CD4-positive, alpha-beta memory T cell (primary cell): ENCODE data around the gene SCYL2. TPM values are rescaled to one million over a fixed set of nuclear protein-coding genes. Genes with fewer than 3 reads are reported as not detected.
"Not testable (repeated sequence)": the region's sequence is repeated elsewhere in the genome, so short reads cannot be mapped to it uniquely, and the experiment has no call there.

Experiments used
- CTCF ChIA-PET: fragments of 350-600 bp; sonication (Branson Sonifier 250); formaldehyde crosslinking; loops from one replicate; lab custom pipeline; 2021; ENCODE audit warnings: inconsistent platforms; ENCODE audit not compliant: partially characterized antibody; lab: Charles Lee
- POLR2A ChIA-PET: fragments of 350-600 bp; sonication (Branson Sonifier 250); formaldehyde crosslinking; loops from one replicate; lab custom pipeline; 2021; ENCODE audit not compliant: partially characterized antibody; lab: Charles Lee
- DNase-seq, 5 donors: peaks; one replicate each; pipeline versions ENCODE4 v3.0.0 to v3.0.0-alpha.2; 2020 to 2022; ENCODE audit warnings: mixed read lengths in 1 of 5
- H3K27ac ChIP-seq: one replicate; pipeline ENCODE4 v1.7.0; 2013; ENCODE audit warnings: low read depth, low read length
- H3K27me3 ChIP-seq: 2 replicates; pipeline ENCODE4 v1.7.0; 2013; ENCODE audit warnings: mild to moderate bottlenecking, low read length, moderate library complexity; ENCODE audit not compliant: insufficient read depth
- H3K36me3 ChIP-seq: 2 replicates; pipeline ENCODE4 v1.7.0; 2013; ENCODE audit warnings: mild to moderate bottlenecking, low read length, moderate library complexity; ENCODE audit not compliant: insufficient read depth
- H3K4me1 ChIP-seq: 2 replicates; pipeline ENCODE4 v1.7.0; 2013; ENCODE audit warnings: mild to moderate bottlenecking, low read length, moderate library complexity; ENCODE audit not compliant: insufficient read depth
- H3K4me3 ChIP-seq, 2 donors: one replicate each; pipeline ENCODE4 v1.7.0; 2013; ENCODE audit warnings: low read length in 2 of 2, mild to moderate bottlenecking in 1 of 2
- H3K9me3 ChIP-seq, 2 donors: one replicate each; pipeline ENCODE4 v1.7.0; 2013; ENCODE audit warnings: low read length in 2 of 2, control low read depth in 1 of 2; ENCODE audit not compliant: control insufficient read depth in 1 of 2
- H3K27ac Mint-ChIP-seq, 7 donors: one replicate each; pipeline ENCODE4 v1.8.0; 2020 to 2021; ENCODE audit warnings: mixed read lengths in 7 of 7, mild to moderate bottlenecking in 6 of 7, inconsistent platforms in 3 of 7, moderate library complexity in 3 of 7
- H3K27me3 Mint-ChIP-seq, 2 donors: one replicate each; pipeline ENCODE4 v1.8.0; 2020 to 2021; ENCODE audit warnings: mixed read lengths in 2 of 2
- H3K36me3 Mint-ChIP-seq, 2 donors: one replicate each; pipeline ENCODE4 v1.8.0; 2020 to 2021; ENCODE audit warnings: mixed read lengths in 2 of 2, inconsistent platforms in 1 of 2, mild to moderate bottlenecking in 1 of 2
- H3K4me1 Mint-ChIP-seq, 4 donors: one replicate each; pipeline ENCODE4 v1.8.0; 2020 to 2021; ENCODE audit warnings: mixed read lengths in 4 of 4, mild to moderate bottlenecking in 1 of 4
- H3K4me3 Mint-ChIP-seq, 8 donors: one replicate each; pipeline ENCODE4 v1.8.0; 2020 to 2021; ENCODE audit warnings: mixed read lengths in 8 of 8, mild to moderate bottlenecking in 7 of 8, moderate library complexity in 6 of 8, inconsistent platforms in 3 of 8
- H3K9me3 Mint-ChIP-seq, 8 donors: one replicate each; pipeline ENCODE4 v1.8.0; 2020 to 2021; ENCODE audit warnings: mixed read lengths in 8 of 8, mild to moderate bottlenecking in 5 of 8, inconsistent platforms in 3 of 8, moderate library complexity in 1 of 8
- intact Hi-C: fragments of 100-400 bp; cut with micrococcal nuclease; formaldehyde crosslinking; loops from one replicate; pipeline ENCODE4 v1.15.1; 2023
- polyA plus RNA-seq, 2 donors: library from polyadenylated mRNA; unstranded; fragments of 300-500 nt; fragmentation: Illumina TruSeq; gene quantifications; one replicate each; pipeline ENCODE4 v1.2.3, GENCODE V29; 2021
- total RNA-seq, 2 experiments: library from RNA; stranded (reverse); gene quantifications; one replicate each; pipeline ENCODE4 v1.2.3, GENCODE V29; 2021

Gene SCYL2
- total and polyA plus RNA-seq, 4 experiments from 2014 or later: 19.2 to 52.5 (median 33.6) TPM

GRCh38 chr12:100229036-100229635 lies 37.8 kb upstream of the SCYL2 start:
- no peak overlapping the region for H3K4me3 ChIP-seq
- H3K36me3 ChIP-seq: peaks cover 13% of the 10 kb centered on the region
- CTCF ChIA-PET: interaction anchor here (0.7 to 1.9 kb wide), 8 partner anchors 18 to 1533 kb away, joined by 3 to 6 read pairs (median 4); no protein-coding TSS in a partner anchor
- intact Hi-C loops: no loop called here
- no peaks in the 10 kb centered on the region for H3K27me3 ChIP-seq
- Mint-ChIP-seq H3K27ac (peak overlapping the region in 2 of 7 donors; percentile 29 to 48), H3K4me3 (no peak overlapping the region), H3K27me3 (no peaks in the 10 kb centered on the region), H3K9me3 (peaks cover 0 to 1% (median 0%) of the 10 kb centered on the region in 8 donors), H3K36me3 (peaks cover 8 to 19% of the 10 kb centered on the region in 2 donors), H3K4me1 (no peaks in the 10 kb centered on the region)
- no peaks in the 10 kb centered on the region for H3K9me3 ChIP-seq
- POLR2A ChIA-PET: no interaction called here
- no peak overlapping the region for H3K27ac ChIP-seq
- no peaks in the 10 kb centered on the region for H3K4me1 ChIP-seq
- no peak for DNase-seq

GRCh38 chr12:100229876-100230275 lies 37.1 kb upstream of the SCYL2 start:
- H3K9me3 ChIP-seq: no peaks in the 10 kb centered on the region
- no peaks in the 10 kb centered on the region for H3K4me1 ChIP-seq
- Mint-ChIP-seq H3K4me3 (no peak overlapping the region), H3K4me1 (no peaks in the 10 kb centered on the region), H3K27me3 (no peaks in the 10 kb centered on the region), H3K9me3 (peaks cover 0 to 1% (median 0%) of the 10 kb centered on the region in 8 donors), H3K36me3 (peaks cover 5 to 13% of the 10 kb centered on the region in 2 donors), H3K27ac (peak overlapping the region in 2 of 7 donors; percentile 4 to 44)
- H3K4me3 ChIP-seq: no peak overlapping the region
- H3K27ac ChIP-seq: no peak overlapping the region
- POLR2A ChIA-PET: interaction anchor here (0.7 kb wide), 1 partner anchor 147 kb away, joined by 3 read pairs; no protein-coding TSS in a partner anchor
- CTCF ChIA-PET: interaction anchor here (0.7 to 1.9 kb wide), 5 partner anchors 19 to 513 kb away, joined by 3 to 6 read pairs (median 3); no protein-coding TSS in a partner anchor
- no peaks in the 10 kb centered on the region for H3K27me3 ChIP-seq
- no peak for DNase-seq
- H3K36me3 ChIP-seq: peaks cover 10% of the 10 kb centered on the region
- intact Hi-C loops: no loop called here

- DNase-seq, H3K36me3 Mint-ChIP-seq, H3K36me3 ChIP-seq, H3K9me3 ChIP-seq, POLR2A ChIA-PET, H3K27ac ChIP-seq, H3K27me3 ChIP-seq, intact Hi-C loops, H3K9me3 Mint-ChIP-seq, H3K4me3 Mint-ChIP-seq, H3K27me3 Mint-ChIP-seq, H3K4me1 Mint-ChIP-seq, H3K27ac Mint-ChIP-seq, H3K4me3 ChIP-seq, H3K4me1 ChIP-seq: not testable (repeated sequence)
- CTCF ChIA-PET: interaction anchor here (4.7 kb wide), 1 partner anchor 323 kb away, joined by 36 read pairs; no protein-coding TSS in a partner anchor
Observed at GRCh38 chr12:100231873-100232272, 35.1 kb upstream of the SCYL2 start.

GRCh38 chr12:100234166-100234565 lies 32.8 kb upstream of the SCYL2 start:
- no peak for DNase-seq
- Histone ChIP-seq H3K4me3 (no peak overlapping the region), H3K9me3 (no peaks in the 10 kb centered on the region), H3K27ac (no peak overlapping the region), H3K4me1 (no peaks in the 10 kb centered on the region), H3K27me3 (no peaks in the 10 kb centered on the region), H3K36me3 (no peaks in the 10 kb centered on the region)
- intact Hi-C loops: loop anchor here (2.0 kb wide), 1 partner anchor 1089 kb away; no protein-coding TSS in a partner anchor
- no peaks in the 10 kb centered on the region for H3K4me1 Mint-ChIP-seq
- no peaks in the 10 kb centered on the region for H3K36me3 Mint-ChIP-seq
- no peaks in the 10 kb centered on the region for H3K27me3 Mint-ChIP-seq
- POLR2A ChIA-PET: interaction anchor here (1.1 kb wide), 1 partner anchor 33 kb away, joined by 3 read pairs; the partner anchor contains the start of genes DEPDC4 and SCYL2
- CTCF ChIA-PET: interaction anchor here (0.8 to 4.7 kb wide), 8 partner anchors 10 to 438 kb away, joined by 3 to 36 read pairs (median 4); no protein-coding TSS in a partner anchor
- no peaks in the 10 kb centered on the region for H3K9me3 Mint-ChIP-seq
- no peak overlapping the region for H3K27ac Mint-ChIP-seq
- H3K4me3 Mint-ChIP-seq: no peak overlapping the region

- Mint-ChIP-seq H3K36me3 (no peaks in the 10 kb centered on the region), H3K4me1 (no peaks in the 10 kb centered on the region), H3K9me3 (no peaks in the 10 kb centered on the region), H3K4me3 (no peak overlapping the region), H3K27ac (no peak overlapping the region), H3K27me3 (no peaks in the 10 kb centered on the region)
- H3K27ac ChIP-seq: no peak overlapping the region
- DNase-seq: peak in 4 of 5 donors; percentile 14 to 25 (median 20)
- POLR2A ChIA-PET: interaction anchor here (1.1 kb wide), 1 partner anchor 32 kb away, joined by 3 read pairs; the partner anchor contains the start of genes DEPDC4 and SCYL2
- CTCF ChIA-PET: interaction anchor here (0.7 to 4.7 kb wide), 17 partner anchors 11 to 1090 kb away, joined by 3 to 36 read pairs (median 4); no protein-coding TSS in a partner anchor
- H3K36me3 ChIP-seq: no peaks in the 10 kb centered on the region
- intact Hi-C loops: loop anchor here (2.0 kb wide), 1 partner anchor 1088 kb away; no protein-coding TSS in a partner anchor
- H3K4me3 ChIP-seq: no peak overlapping the region
- H3K9me3 ChIP-seq: no peaks in the 10 kb centered on the region
- no peaks in the 10 kb centered on the region for H3K4me1 ChIP-seq
- no peaks in the 10 kb centered on the region for H3K27me3 ChIP-seq
Observed at GRCh38 chr12:100234591-100235304, 32.2 kb upstream of the SCYL2 start.

GRCh38 chr12:100238801-100239200 lies 28.2 kb upstream of the SCYL2 start:
- no peak for DNase-seq
- Mint-ChIP-seq H3K36me3 (no peaks in the 10 kb centered on the region), H3K27me3 (no peaks in the 10 kb centered on the region), H3K4me1 (no peaks in the 10 kb centered on the region), H3K27ac (no peak overlapping the region), H3K4me3 (no peak overlapping the region), H3K9me3 (no peaks in the 10 kb centered on the region)
- H3K4me3 ChIP-seq: no peak overlapping the region
- H3K27ac ChIP-seq: no peak overlapping the region
- intact Hi-C loops: no loop called here
- no peaks in the 10 kb centered on the region for H3K9me3 ChIP-seq
- H3K36me3 ChIP-seq: no peaks in the 10 kb centered on the region
- POLR2A ChIA-PET: no interaction called here
- no peaks in the 10 kb centered on the region for H3K27me3 ChIP-seq
- H3K4me1 ChIP-seq: no peaks in the 10 kb centered on the region
- CTCF ChIA-PET: interaction anchor here (1.0 kb wide), 1 partner anchor 84 kb away, joined by 5 read pairs; no protein-coding TSS in a partner anchor

- no peaks in the 10 kb centered on the region for H3K36me3 Mint-ChIP-seq
- POLR2A ChIA-PET: no interaction called here
- intact Hi-C loops: no loop called here
Observed at GRCh38 chr12:100239589-100239988, 27.4 kb upstream of the SCYL2 start.

More at GRCh38 chr12:100239589-100239988, 27.4 kb upstream of the SCYL2 start:
- H3K27ac ChIP-seq: no peak overlapping the region
- H3K36me3 ChIP-seq: no peaks in the 10 kb centered on the region
- Mint-ChIP-seq H3K9me3 (no peaks in the 10 kb centered on the region), H3K4me3 (no peak overlapping the region), H3K27me3 (no peaks in the 10 kb centered on the region), H3K27ac (no peak overlapping the region), H3K4me1 (no peaks in the 10 kb centered on the region)
- CTCF ChIA-PET: no interaction called here
- no peak overlapping the region for H3K4me3 ChIP-seq
- H3K9me3 ChIP-seq: no peaks in the 10 kb centered on the region
- H3K27me3 ChIP-seq: no peaks in the 10 kb centered on the region
- DNase-seq: no peak
- H3K4me1 ChIP-seq: no peaks in the 10 kb centered on the region
